Measurements from ENCODE around the gene CLDN6. TPM values are rescaled to one million over a fixed set of nuclear protein-coding genes. Genes with fewer than 3 reads are reported as not detected.

The CLDN6 gene
- total and polyA plus RNA-seq, 9 of the 15 experiments (the other 6 are each of a cell fraction or from before 2014, with no cell fraction given): 0.22 to 0.75 (median 0.38) TPM; not detected in 3

DNA sequence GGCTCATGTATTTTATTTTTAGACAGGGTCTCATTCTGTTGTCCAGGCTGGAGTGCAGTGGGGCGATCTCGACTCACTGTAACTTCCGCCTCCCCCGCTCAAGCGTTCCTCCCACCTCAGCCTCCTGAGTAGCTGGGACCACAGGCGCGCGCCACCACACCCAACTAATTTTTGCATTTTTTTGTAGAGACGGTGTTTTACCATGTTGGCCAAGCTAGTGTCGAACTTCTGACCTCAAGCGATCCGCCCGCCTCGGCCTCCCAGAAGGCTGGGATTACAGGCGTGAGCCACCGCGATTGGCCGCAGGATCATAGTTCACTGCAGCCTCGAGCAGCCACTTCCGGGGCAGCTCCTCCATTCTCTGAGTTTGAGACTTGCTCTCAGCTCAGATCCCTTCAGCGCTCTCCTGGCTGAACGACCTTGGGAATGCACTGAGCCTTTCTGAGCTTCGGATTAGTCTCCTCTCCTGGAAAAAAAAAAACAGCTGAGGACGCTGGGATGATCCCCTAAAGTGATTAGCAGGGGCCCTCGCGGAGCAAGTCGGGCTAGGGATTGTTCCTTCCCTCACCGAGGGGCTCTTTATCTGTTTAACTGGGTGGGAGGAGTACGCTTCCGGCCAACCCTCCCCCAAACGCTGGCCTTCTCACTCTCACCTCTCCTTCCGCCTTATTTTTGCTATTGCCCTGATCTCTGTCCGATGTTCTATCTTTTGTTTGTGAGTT is 36.6 kb downstream of the CLDN6 start (continued):
- TF ChIP-seq, protein P1, sequence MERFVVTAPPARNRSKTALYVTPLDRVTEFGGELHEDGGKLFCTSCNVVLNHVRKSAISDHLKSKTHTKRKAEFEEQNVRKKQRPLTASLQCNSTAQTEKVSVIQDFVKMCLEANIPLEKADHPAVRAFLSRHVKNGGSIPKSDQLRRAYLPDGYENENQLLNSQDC (CRISPR knock-in tag; IDR thresholded peaks at IDR 0.05): no peak
- TF ChIP-seq HDAC3 (IDR thresholded peaks at IDR 0.05; ENCODE audit: borderline replicate concordance, partially characterized antibody): no peak
- TF ChIP-seq TAF7 (tag; IDR thresholded peaks at IDR 0.05): 0 out of 2 replicates have a peak, but pooled peaks have one; percentile 34
- peak; percentile 2; the same call in 1 of the 2 replicates for TF ChIP-seq PML (IDR thresholded peaks at IDR 0.05; ENCODE audit: low read length)
- no peak for TF ChIP-seq MAFG (tag; conservative IDR thresholded peaks at IDR 0.05)
- TF ChIP-seq, protein P2, sequence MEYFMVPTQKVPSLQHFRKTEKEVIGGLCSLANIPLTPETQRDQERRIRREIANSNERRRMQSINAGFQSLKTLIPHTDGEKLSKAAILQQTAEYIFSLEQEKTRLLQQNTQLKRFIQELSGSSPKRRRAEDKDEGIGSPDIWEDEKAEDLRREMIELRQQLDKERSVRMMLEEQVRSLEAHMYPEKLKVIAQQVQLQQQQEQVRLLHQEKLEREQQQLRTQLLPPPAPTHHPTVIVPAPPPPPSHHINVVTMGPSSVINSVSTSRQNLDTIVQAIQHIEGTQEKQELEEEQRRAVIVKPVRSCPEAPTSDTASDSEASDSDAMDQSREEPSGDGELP (CRISPR knock-in tag; IDR thresholded peaks at IDR 0.05; ENCODE audit: borderline replicate concordance): peak; percentile 62
- TF ChIP-seq, protein P3, sequence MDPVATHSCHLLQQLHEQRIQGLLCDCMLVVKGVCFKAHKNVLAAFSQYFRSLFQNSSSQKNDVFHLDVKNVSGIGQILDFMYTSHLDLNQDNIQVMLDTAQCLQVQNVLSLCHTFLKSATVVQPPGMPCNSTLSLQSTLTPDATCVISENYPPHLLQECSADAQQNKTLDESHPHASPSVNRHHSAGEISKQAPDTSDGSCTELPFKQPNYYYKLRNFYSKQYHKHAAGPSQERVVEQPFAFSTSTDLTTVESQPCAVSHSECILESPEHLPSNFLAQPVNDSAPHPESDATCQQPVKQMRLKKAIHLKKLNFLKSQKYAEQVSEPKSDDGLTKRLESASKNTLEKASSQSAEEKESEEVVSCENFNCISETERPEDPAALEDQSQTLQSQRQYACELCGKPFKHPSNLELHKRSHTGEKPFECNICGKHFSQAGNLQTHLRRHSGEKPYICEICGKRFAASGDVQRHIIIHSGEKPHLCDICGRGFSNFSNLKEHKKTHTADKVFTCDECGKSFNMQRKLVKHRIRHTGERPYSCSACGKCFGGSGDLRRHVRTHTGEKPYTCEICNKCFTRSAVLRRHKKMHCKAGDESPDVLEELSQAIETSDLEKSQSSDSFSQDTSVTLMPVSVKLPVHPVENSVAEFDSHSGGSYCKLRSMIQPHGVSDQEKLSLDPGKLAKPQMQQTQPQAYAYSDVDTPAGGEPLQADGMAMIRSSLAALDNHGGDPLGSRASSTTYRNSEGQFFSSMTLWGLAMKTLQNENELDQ (CRISPR knock-in tag; IDR thresholded peaks at IDR 0.05; ENCODE audit: borderline replicate concordance): no peak
- TF ChIP-seq ZNF121 (CRISPR knock-in tag; conservative IDR thresholded peaks at IDR 0.05): peak; percentile 44
- TF ChIP-seq TCFL5 (CRISPR knock-in tag; conservative IDR thresholded peaks at IDR 0.05): no peak
- no peak for TF ChIP-seq OTX1 (CRISPR knock-in tag; IDR thresholded peaks at IDR 0.05)
- no peak for TF ChIP-seq FOXA1 (IDR thresholded peaks at IDR 0.05; ENCODE audit: borderline replicate concordance)
- TF ChIP-seq SETDB1 (IDR thresholded peaks at IDR 0.05; ENCODE audit: low read length): no peak
- TF ChIP-seq, protein P4, sequence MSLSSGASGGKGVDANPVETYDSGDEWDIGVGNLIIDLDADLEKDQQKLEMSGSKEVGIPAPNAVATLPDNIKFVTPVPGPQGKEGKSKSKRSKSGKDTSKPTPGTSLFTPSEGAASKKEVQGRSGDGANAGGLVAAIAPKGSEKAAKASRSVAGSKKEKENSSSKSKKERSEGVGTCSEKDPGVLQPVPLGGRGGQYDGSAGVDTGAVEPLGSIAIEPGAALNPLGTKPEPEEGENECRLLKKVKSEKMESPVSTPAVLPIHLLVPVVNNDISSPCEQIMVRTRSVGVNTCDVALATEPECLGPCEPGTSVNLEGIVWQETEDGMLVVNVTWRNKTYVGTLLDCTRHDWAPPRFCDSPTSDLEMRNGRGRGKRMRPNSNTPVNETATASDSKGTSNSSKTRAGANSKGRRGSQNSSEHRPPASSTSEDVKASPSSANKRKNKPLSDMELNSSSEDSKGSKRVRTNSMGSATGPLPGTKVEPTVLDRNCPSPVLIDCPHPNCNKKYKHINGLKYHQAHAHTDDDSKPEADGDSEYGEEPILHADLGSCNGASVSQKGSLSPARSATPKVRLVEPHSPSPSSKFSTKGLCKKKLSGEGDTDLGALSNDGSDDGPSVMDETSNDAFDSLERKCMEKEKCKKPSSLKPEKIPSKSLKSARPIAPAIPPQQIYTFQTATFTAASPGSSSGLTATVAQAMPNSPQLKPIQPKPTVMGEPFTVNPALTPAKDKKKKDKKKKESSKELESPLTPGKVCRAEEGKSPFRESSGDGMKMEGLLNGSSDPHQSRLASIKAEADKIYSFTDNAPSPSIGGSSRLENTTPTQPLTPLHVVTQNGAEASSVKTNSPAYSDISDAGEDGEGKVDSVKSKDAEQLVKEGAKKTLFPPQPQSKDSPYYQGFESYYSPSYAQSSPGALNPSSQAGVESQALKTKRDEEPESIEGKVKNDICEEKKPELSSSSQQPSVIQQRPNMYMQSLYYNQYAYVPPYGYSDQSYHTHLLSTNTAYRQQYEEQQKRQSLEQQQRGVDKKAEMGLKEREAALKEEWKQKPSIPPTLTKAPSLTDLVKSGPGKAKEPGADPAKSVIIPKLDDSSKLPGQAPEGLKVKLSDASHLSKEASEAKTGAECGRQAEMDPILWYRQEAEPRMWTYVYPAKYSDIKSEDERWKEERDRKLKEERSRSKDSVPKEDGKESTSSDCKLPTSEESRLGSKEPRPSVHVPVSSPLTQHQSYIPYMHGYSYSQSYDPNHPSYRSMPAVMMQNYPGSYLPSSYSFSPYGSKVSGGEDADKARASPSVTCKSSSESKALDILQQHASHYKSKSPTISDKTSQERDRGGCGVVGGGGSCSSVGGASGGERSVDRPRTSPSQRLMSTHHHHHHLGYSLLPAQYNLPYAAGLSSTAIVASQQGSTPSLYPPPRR (CRISPR knock-in tag; IDR thresholded peaks at IDR 0.05; ENCODE audit: borderline replicate concordance): no peak
- no peak for TF ChIP-seq ZFX (CRISPR knock-in tag; IDR thresholded peaks at IDR 0.05)
- no peak for TF ChIP-seq NCOR1 (IDR thresholded peaks at IDR 0.05)
- peak; percentile 48 for TF ChIP-seq POLR2G (IDR thresholded peaks at IDR 0.05; ENCODE audit: low read depth, low read length)
- TF ChIP-seq RBFOX2 (IDR thresholded peaks at IDR 0.05; ENCODE audit: low read depth, low read length): no peak
- TF ChIP-seq KAT8 (IDR thresholded peaks at IDR 0.05; ENCODE audit: low read depth): no peak
- TF ChIP-seq ZC3H4 (CRISPR knock-in tag; IDR thresholded peaks at IDR 0.05; ENCODE audit: borderline replicate concordance): no peak
- no peak for TF ChIP-seq ARID2 (IDR thresholded peaks at IDR 0.05)
- peak; percentile 43; the same call in 1 of the 2 replicates for TF ChIP-seq ESRRA (IDR thresholded peaks at IDR 0.05; ENCODE audit: borderline replicate concordance, low read depth)

Measured in K562 (cell line).